ENCODE results near the gene SLC12A4.
A peak's percentile ranks its signal among the peaks of the same experiment; 100 is the strongest.

GRCh38 chr16:67942200-67942509, 26.3 kb downstream of the SLC12A4 start:
- TF ChIP-seq CTCF (conservative IDR thresholded peaks at IDR 0.05; ENCODE audit: low read depth in 2 of 2) (peak; percentile 76 to 90), EZH2 (IDR thresholded peaks at IDR 0.05; ENCODE audit: low read depth, unreplicated experiment) (no peak), REST (IDR thresholded peaks at IDR 0.05; ENCODE audit: unreplicated experiment) (no peak), CREB1 (CRISPR knock-in tag; IDR thresholded peaks at IDR 0.05; ENCODE audit: low read depth) (0 out of 2 replicates have a peak, but pooled peaks have one; percentile 15), POLR2AphosphoS5 (IDR thresholded peaks at IDR 0.05; ENCODE audit: low read depth) (no peak), JUNB (IDR thresholded peaks at IDR 0.05; ENCODE audit: unreplicated experiment) (no peak), EZH2phosphoT487 (IDR thresholded peaks at IDR 0.05; ENCODE audit: unreplicated experiment) (no peak)
